GM10266 (cell line): Measurements from ENCODE around the gene OST4.
"Not testable (repeated sequence)": the region's sequence is repeated elsewhere in the genome, so short reads cannot be mapped to it uniquely, and the experiment has no call there.

Source experiments
- DNase-seq: peaks from one replicate; pipeline ENCODE4 v3.0.0; 2012; ENCODE audit errors: extremely low spot score
- CTCF ChIP-seq: IDR thresholded peaks from 2 replicates; pipeline ENCODE4 v1.5.1; 2012; ENCODE audit warnings: mild to moderate bottlenecking, low read depth; ENCODE audit not compliant: control insufficient read depth, insufficient read depth; ENCODE audit errors: missing control alignments

The OST4 gene

GRCh38 chr2:27080140-27080469 is 8.7 kb upstream of the OST4 start:
- no peak for DNase-seq
- TF ChIP-seq CTCF: no peak

GRCh38 chr2:27079233-27080139 is 8.0 kb upstream of the OST4 start:
- no peak for TF ChIP-seq CTCF
- DNase-seq: no peak

DNA sequence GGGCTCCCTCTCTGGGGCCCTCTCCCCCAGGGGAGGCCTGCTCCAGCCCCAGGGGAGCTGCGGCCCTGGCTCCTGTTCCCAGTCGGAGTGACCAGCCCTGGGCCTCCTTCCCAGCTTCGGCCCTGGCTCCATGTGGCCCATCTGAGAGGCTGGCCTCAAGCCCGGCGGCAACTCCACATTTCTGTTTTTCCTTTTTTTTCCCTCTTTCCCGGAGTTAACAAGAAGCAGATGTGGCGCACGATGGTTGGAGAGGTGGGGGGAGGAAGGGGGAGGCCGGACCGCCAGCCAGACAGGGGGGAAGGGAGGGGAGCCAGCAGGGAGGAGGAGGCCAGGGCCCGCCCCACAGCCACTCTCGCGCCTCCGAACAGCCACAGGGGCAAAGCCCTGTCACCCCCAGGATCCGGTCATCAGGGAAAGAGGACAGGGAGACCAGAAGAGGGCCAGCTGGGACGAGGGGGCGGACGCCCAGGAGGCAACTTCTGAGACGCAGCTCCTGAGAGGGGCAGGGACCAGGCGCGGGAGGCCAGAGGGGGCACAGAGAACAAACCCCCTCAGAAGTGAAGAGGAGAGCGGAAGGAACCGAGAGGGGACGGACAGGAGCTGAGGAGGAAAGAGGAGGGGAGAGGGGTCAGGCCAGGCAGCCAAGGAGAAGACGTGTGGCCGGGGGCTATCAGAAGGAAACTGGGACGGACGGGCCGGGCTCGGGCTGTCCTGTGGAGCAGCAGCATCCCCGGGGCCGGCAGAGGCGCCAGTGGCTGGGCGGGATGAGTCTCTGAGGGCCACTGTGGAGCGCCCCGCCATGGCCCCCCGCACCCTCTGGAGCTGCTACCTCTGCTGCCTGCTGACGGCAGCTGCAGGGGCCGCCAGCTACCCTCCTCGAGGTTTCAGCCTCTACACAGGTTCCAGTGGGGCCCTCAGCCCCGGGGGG is 7.1 kb upstream of the OST4 start, which contains the start of gene EMILIN1:
Gene EMILIN1 (plus strand): TSS at position 349 of the 928 bp plus-strand sequence. CDS start 451 bp downstream, at position 800.
- no peak for TF ChIP-seq CTCF
- DNase-seq: no peak

- no peak for DNase-seq
- no peak for TF ChIP-seq CTCF
Observed at GRCh38 chr2:27077231-27077630, 5.8 kb upstream of the OST4 start.

DNA sequence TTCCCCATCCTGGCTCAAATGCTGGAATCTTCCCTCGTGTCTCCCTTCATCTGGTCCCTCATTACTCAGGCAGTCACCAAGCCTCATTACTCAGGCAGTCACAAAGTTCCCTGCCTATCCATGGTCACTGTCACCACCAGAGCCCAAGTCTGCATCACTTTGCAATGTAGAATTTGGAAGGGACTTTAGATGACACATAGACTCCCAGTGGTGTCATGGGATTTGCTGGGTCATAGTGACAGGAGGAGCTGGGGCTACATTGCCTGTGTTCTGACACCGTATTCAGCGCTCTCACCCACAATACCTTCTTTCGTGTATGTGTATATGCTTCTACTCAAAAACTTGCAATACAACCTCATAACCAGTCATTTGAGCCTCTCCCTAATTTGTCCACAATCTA is 4.9 kb upstream of the OST4 start:
- no peak for DNase-seq
- no peak for TF ChIP-seq CTCF

GRCh38 chr2:27075566-27075871 is 4.1 kb upstream of the OST4 start:
- not testable (repeated sequence) for DNase-seq

DNA sequence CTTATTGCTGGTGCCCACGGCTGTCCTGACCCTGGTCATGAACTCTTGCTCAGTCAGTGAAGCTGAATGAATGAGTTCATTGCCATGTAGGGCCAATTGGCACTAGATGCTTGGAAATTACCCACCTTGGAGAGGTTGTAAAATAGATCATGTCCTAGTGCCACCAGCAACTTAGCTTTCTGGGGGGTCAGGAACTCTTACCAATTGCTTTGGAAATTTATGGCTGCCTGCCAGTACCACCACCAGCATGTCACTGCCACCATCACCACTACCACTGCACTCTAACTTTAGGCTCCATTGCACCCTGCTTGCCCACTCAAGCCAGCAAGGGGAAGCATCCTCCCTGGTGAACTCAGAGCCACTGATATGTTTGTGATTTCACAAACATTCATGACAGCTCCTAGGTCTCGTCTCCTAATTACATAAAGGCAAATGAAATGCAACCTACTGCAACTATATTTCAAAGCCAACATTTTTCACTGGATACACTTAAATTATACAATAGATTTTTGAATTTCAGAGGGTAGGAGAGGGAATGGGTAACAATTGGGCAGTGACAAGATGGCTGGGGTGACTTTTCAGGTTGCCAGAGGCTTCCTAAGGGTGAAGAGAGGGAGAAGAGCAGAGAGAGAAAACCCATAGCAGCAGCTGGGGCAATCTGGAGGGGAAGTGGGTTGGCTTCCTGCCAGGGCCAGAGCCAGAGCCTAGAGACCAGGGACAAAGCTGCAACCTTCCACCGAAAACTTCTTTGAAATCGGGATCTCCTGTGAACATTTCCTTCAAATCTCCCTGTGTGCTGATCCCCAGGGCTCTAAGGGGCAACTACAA is 3.5 kb upstream of the OST4 start:
- peak; percentile 42 for DNase-seq
- TF ChIP-seq CTCF: no peak
